ENCODE measurements around the gene NFIB. TPM values are rescaled to one million over a fixed set of nuclear protein-coding genes. Genes with fewer than 3 reads are reported as not detected.

The NFIB gene
- total and polyA plus RNA-seq, 2 of the 13 experiments (the other 11 are each of a cell fraction or from before 2014, with no cell fraction given) = 0.98 to 4.6 TPM

GRCh38 chr9:14190240-14190639 is 123.7 kb downstream of the NFIB start:
- Histone ChIP-seq H3K36me3 (replicated peaks in 1 of 2; ENCODE audit: control insufficient read depth in 1 of 2, insufficient read depth in 2 of 2, low read length in 2 of 2) (no peaks in the 10 kb centered on the region), H2AFZ (ENCODE audit: low read length) (no peak overlapping the region), H3K9me3 (ENCODE audit: low read length) (no peaks in the 10 kb centered on the region), H3K79me2 (ENCODE audit: insufficient read depth, low read length) (no peaks in the 10 kb centered on the region), H3K4me1 (ENCODE audit: insufficient read depth, low read length) (no peaks in the 10 kb centered on the region), H3K9ac (ENCODE audit: insufficient read depth, low read depth, low read length) (no peak overlapping the region), H3K4me3 (replicated peaks in 1 of 3; ENCODE audit: insufficient read depth in 1 of 3, low read depth in 2 of 3, low read length in 3 of 3) (no peak overlapping the region), H3K4me2 (ENCODE audit: low read depth, low read length) (no peak overlapping the region), H3K27ac (ENCODE audit: extremely low read length, insufficient read depth, low read length) (no peak overlapping the region), H4K20me1 (ENCODE audit: insufficient read depth, low read length) (0 out of 2 replicates have a peak, but pooled peaks cover 2% of the 10 kb centered on the region), H3K27me3 (ENCODE audit: control insufficient read depth in 1 of 2, insufficient read depth in 2 of 2, low read length in 2 of 2) (no peaks in the 10 kb centered on the region)
- FAIRE-seq (no peak), ATAC-seq (no peak), DNase-seq (ENCODE audit: low spot score) (no peak)
- ChIA-PET POLR2A (no interaction called here), CTCF (ENCODE audit: low intra/inter-chr PET ratio, low total read pairs) (no interaction called here)
- BruUV-seq (replicated peaks) = no TSS peak
- intact Hi-C loops (cut with micrococcal nuclease; ENCODE audit: unreplicated experiment) (no loop called here), in situ Hi-C loops (cut with HindIII; ENCODE audit: extremely low pct_ligation_motif_present, low pct_unique_long_range_greater_than_20kb) (no loop called here)
- 39% methylated on average over 1 of the region's 1 CpG for WGBS (ENCODE audit: low lambda C conversion rate)
- TF ChIP-seq CCDC6 (CRISPR knock-in tag; IDR thresholded peaks at IDR 0.05) = no peak
- no peak for TF ChIP-seq ZNF646 (CRISPR knock-in tag; IDR thresholded peaks at IDR 0.05)
- no peak for TF ChIP-seq ZNF530 (CRISPR knock-in tag; IDR thresholded peaks at IDR 0.05; ENCODE audit: low read depth)
- no peak for TF ChIP-seq DMTF1 (CRISPR knock-in tag; IDR thresholded peaks at IDR 0.05)
- no peak for TF ChIP-seq RBAK (CRISPR knock-in tag; IDR thresholded peaks at IDR 0.05)
- TF ChIP-seq ZNF781 (CRISPR knock-in tag; IDR thresholded peaks at IDR 0.05; ENCODE audit: borderline replicate concordance, not compliant biosample characterization) = no peak
- no peak for TF ChIP-seq ZNF761 (CRISPR knock-in tag; conservative IDR thresholded peaks at IDR 0.05)
- TF ChIP-seq AHDC1 (CRISPR knock-in tag; IDR thresholded peaks at IDR 0.05; ENCODE audit: borderline replicate concordance) = no peak
- TF ChIP-seq ZNF563 (CRISPR knock-in tag; IDR thresholded peaks at IDR 0.05) = no peak
- no peak for TF ChIP-seq ZNF562 (CRISPR knock-in tag; IDR thresholded peaks at IDR 0.05; ENCODE audit: borderline replicate concordance)

Measured in HepG2 (cell line).